ENCODE measurements around the gene ZNF678.

DNA sequence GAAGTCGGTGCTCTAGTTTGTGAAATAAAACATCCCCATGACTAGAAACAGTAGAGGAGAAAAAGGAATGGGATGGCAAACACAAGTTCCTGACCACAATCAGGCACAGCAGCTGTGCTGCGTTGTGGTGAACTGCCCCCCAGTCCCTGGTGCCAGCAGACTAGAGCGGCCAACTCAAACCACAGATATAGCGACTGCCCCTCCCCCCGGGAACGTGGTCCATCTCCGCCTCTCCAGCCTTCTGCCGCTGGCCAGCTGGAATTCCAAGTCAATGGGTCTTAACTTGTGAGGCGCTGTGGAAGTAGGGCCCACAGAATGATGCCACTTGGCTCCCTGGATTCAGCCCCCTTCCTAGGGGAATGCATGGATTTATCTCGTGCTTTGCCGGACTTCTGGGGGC, 41.6 kb upstream of the ZNF678 start:
- no peak for TF ChIP-seq POLR2A (IDR thresholded peaks at IDR 0.05)
- TF ChIP-seq, protein P1, sequence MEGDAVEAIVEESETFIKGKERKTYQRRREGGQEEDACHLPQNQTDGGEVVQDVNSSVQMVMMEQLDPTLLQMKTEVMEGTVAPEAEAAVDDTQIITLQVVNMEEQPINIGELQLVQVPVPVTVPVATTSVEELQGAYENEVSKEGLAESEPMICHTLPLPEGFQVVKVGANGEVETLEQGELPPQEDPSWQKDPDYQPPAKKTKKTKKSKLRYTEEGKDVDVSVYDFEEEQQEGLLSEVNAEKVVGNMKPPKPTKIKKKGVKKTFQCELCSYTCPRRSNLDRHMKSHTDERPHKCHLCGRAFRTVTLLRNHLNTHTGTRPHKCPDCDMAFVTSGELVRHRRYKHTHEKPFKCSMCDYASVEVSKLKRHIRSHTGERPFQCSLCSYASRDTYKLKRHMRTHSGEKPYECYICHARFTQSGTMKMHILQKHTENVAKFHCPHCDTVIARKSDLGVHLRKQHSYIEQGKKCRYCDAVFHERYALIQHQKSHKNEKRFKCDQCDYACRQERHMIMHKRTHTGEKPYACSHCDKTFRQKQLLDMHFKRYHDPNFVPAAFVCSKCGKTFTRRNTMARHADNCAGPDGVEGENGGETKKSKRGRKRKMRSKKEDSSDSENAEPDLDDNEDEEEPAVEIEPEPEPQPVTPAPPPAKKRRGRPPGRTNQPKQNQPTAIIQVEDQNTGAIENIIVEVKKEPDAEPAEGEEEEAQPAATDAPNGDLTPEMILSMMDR (IDR thresholded peaks at IDR 0.05), result no peak
